Measurements from ENCODE around the gene XRCC6. TPM values are rescaled to one million over a fixed set of nuclear protein-coding genes. Genes with fewer than 3 reads are reported as not detected.
"Not testable (repeated sequence)": the region's sequence is repeated elsewhere in the genome, so short reads cannot be mapped to it uniquely, and the experiment has no call there.

Gene XRCC6
- 149 and 196 TPM in 2 replicates for polyA plus RNA-seq (2011; rRNA removed)
- 128 and 134 TPM in 2 replicates for polyA minus RNA-seq (2011; rRNA and poly(A)+ RNA removed)

DNA sequence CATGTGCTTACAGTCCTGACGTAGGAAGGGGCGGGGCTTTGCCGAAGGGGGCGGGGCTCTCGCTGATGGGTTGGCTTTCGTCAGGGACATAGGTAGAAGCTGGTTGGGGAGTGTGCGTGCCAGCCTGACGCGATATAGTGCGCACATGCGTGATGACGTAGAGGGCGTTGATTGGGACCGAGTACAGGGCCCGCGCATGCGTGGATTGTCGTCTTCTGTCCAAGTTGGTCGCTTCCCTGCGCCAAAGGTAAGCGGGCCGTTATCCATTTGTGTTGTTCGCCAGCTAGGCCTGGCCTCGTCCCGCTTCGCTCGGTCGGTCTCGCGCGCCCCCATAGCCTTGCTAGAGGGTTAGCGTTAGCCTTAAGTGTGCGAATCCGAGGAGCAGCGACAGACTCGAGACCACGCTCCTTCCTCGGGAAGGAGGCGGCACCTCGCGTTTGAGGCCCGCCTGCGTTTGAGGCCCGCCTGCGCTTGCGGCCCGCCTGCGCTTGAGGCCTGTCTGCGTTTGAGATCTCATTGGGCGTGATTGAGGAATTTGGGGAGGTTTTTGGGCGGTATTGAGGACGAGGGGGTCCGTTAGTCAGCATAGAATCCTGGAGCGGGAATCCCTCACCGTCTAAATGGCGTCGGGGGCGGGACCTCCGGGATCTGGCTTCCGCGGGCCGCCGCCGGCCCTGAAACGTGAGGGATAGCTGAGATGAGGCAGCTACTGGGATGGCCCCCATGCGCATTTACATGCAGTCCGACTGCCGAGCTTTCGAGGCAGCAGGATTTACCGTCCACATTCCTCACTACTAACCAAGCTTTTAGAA, at the start of gene XRCC6:
XRCC6 (plus strand) TSS at position 197 of the 812 bp plus-strand sequence. CDS start 710 bp downstream, outside the sequence.
- CTCF ChIA-PET, result interaction anchor here (0.5 to 1.9 kb wide), 4 partner anchors 17 to 94 kb away, joined by 3 to 5 read pairs (median 3); partner anchors contain the start of gene POLR3H
- Histone ChIP-seq H3K27me3 (ENCODE audit: control insufficient read depth, insufficient read depth, low read length) (no peaks in the 10 kb centered on the region), H3K27ac (ENCODE audit: low read depth, low read length) (peak within 1 kb of the TSS; percentile 97), H3K4me3 (ENCODE audit: low read depth, low read length) (peak within 1 kb of the TSS; percentile 98), H3K9me3 (ENCODE audit: control insufficient read depth, insufficient read depth, low read length) (no peaks in the 10 kb centered on the region; the same call in 1 of the 2 replicates)
- POLR2A ChIA-PET, result interaction anchor here (0.5 to 2.0 kb wide), 14 partner anchors 13 to 578 kb away, joined by 3 to 9 read pairs (median 4); partner anchors contain the start of genes ACO2, PHF5A, PMM1 and POLR3H
- DNase-seq (ENCODE audit: low read depth, low spot score), result peak; percentile 99
- TF ChIP-seq, protein P1, sequence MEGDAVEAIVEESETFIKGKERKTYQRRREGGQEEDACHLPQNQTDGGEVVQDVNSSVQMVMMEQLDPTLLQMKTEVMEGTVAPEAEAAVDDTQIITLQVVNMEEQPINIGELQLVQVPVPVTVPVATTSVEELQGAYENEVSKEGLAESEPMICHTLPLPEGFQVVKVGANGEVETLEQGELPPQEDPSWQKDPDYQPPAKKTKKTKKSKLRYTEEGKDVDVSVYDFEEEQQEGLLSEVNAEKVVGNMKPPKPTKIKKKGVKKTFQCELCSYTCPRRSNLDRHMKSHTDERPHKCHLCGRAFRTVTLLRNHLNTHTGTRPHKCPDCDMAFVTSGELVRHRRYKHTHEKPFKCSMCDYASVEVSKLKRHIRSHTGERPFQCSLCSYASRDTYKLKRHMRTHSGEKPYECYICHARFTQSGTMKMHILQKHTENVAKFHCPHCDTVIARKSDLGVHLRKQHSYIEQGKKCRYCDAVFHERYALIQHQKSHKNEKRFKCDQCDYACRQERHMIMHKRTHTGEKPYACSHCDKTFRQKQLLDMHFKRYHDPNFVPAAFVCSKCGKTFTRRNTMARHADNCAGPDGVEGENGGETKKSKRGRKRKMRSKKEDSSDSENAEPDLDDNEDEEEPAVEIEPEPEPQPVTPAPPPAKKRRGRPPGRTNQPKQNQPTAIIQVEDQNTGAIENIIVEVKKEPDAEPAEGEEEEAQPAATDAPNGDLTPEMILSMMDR (IDR thresholded peaks at IDR 0.05; ENCODE audit: low read depth, low read length), result no peak

DNA sequence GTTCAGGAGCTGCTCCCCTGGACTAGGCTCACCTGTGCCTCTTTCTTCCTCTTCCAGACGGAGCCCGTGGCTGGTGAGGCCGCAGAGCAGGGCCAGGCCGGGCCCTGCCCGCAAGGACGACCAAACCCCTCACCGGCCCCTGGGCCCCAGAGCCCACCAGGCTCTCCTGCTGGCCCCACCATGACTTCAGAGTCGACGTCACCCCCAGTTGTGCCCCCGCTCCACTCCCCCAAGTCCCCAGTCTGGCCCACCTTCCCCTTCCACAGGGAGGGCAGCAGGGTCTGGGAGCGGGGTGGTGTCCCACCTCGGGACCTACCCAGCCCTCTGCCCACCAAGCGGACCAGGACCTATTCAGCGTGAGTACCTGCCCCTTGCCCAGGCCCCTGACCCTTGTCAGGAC, 49.3 kb upstream of the XRCC6 start:
- H3K27me3 ChIP-seq (ENCODE audit: control insufficient read depth, insufficient read depth, low read length), result no peaks in the 10 kb centered on the region
- H3K27ac ChIP-seq (ENCODE audit: low read depth, low read length), result no peak overlapping the region
- no peaks in the 10 kb centered on the region; the same call in 1 of the 2 replicates for H3K9me3 ChIP-seq (ENCODE audit: control insufficient read depth, insufficient read depth, low read length)
- TF ChIP-seq, protein P1 (IDR thresholded peaks at IDR 0.05; ENCODE audit: low read depth, low read length), result no peak
- ChIA-PET CTCF (interaction anchor here (0.7 to 0.9 kb wide), 2 partner anchors 39 to 45 kb away, joined by 3 read pairs; no protein-coding TSS in a partner anchor), POLR2A (interaction anchor here (1.1 kb wide), 1 partner anchor 18 kb away, joined by 3 read pairs; the partner anchor contains the start of gene PMM1)
- no peak for DNase-seq (ENCODE audit: low read depth, low spot score)
- H3K4me3 ChIP-seq (ENCODE audit: low read depth, low read length), result no peak overlapping the region

DNA sequence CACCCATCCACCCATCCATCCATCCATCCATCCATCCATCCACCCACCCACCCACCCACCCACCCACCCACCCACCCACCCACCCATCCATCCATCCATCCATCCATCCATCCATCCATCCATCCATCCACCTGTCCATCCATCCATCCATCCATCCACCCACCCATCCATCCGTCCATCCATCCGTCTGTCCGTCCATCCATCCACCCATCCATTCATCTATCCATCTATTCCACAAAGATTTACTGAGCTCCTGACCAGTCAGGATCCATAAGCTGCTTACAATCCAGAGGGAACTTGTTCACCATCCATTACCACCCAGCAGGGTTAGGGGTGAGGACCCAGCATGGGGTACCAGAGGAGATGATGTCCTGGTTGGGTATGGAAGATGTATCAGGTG, 48.8 kb upstream of the XRCC6 start:
- CTCF ChIA-PET, result interaction anchor here (0.7 kb wide), 1 partner anchor 25 kb away, joined by 6 read pairs; no protein-coding TSS in a partner anchor
- H3K27me3 ChIP-seq (ENCODE audit: control insufficient read depth, insufficient read depth, low read length); H3K9me3 ChIP-seq (ENCODE audit: control insufficient read depth, insufficient read depth, low read length); H3K27ac ChIP-seq (ENCODE audit: low read depth, low read length); DNase-seq (ENCODE audit: low read depth, low spot score); H3K4me3 ChIP-seq (ENCODE audit: low read depth, low read length): not testable (repeated sequence)
- POLR2A ChIA-PET, result interaction anchor here (0.7 kb wide), 2 partner anchors 15 to 45 kb away, joined by 3 to 7 read pairs; no protein-coding TSS in a partner anchor

DNA sequence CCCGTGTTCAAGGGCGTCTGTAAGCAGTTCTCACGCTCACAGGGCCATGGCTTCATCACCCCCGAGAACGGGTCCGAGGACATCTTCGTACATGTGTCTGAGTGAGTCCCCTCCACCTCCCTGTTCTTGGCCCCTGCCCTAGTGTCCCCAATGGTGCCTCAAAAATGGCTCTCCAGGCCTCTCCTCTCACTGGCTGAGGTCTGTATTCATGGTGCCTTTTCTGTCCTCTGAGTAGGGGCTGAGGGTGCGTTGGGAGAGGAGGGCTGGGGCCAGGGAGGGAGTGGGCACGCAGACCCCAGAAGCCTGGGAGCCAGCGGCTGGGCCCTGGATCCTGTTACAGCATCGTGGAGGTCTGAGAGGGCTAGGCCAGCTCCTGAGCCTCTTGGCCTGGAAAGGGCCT, 47.4 kb upstream of the XRCC6 start:
- Histone ChIP-seq H3K4me3 (ENCODE audit: low read depth, low read length) (no peak overlapping the region), H3K27me3 (ENCODE audit: control insufficient read depth, insufficient read depth, low read length) (no peaks in the 10 kb centered on the region), H3K9me3 (ENCODE audit: control insufficient read depth, insufficient read depth, low read length) (no peaks in the 10 kb centered on the region; the same call in 1 of the 2 replicates), H3K27ac (ENCODE audit: low read depth, low read length) (no peak overlapping the region)
- CTCF ChIA-PET, result interaction anchor here (1.1 kb wide), 1 partner anchor 23 kb away, joined by 3 read pairs; no protein-coding TSS in a partner anchor
- POLR2A ChIA-PET, result no interaction called here
- TF ChIP-seq, protein P1 (IDR thresholded peaks at IDR 0.05; ENCODE audit: low read depth, low read length), result no peak
- no peak for DNase-seq (ENCODE audit: low read depth, low spot score)

DNA sequence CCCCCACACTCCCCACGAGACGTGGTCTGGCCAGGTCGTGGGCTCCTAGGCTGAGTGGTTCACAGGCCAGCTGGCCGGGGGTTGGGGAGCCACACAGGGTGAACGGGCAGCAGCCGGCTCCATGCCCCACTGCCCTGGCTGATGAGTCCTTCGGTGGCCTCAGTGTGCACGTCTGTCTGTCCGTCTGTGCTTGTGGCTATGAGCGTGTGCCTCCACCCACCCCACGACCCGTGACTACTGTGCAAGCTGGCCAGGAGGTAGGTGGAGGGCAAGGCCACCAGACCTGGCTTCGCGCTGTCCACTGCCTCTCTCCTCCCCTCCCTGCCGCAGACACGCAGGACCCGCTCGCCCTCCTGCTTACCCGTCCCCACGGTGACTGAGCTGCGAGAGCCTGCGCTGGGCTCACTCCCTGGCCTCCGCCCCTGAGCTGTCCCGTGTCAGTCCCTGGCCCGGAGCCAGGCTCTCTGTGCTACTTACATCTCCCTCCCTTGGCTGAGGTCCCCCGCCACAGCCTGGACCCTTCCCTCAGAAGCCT, 46.2 kb upstream of the XRCC6 start:
- H3K27ac ChIP-seq (ENCODE audit: low read depth, low read length), result no peak overlapping the region
- CTCF ChIA-PET, result interaction anchor here (1.1 kb wide), 1 partner anchor 31 kb away, joined by 5 read pairs; the partner anchor contains the start of gene POLR3H
- no peak overlapping the region for H3K4me3 ChIP-seq (ENCODE audit: low read depth, low read length)
- POLR2A ChIA-PET, result interaction anchor here (1.7 kb wide), 1 partner anchor 15 kb away, joined by 8 read pairs; the partner anchor contains the start of gene PMM1
- TF ChIP-seq, protein P1 (IDR thresholded peaks at IDR 0.05; ENCODE audit: low read depth, low read length), result no peak
- H3K27me3 ChIP-seq (ENCODE audit: control insufficient read depth, insufficient read depth, low read length), result no peaks in the 10 kb centered on the region
- no peaks in the 10 kb centered on the region; the same call in 1 of the 2 replicates for H3K9me3 ChIP-seq (ENCODE audit: control insufficient read depth, insufficient read depth, low read length)
- no peak for DNase-seq (ENCODE audit: low read depth, low spot score)
